Ishikawa (cell line): ENCODE results near the gene ITPR1.

Experiments used
- CEBPB ChIP-seq: IDR thresholded peaks from 2 replicates; pipeline ENCODE4 v1.6.1; 2012
- CREB1 ChIP-seq: IDR thresholded peaks from 2 replicates; pipeline ENCODE4 v1.6.1; 2012; ENCODE audit warnings: low read depth
- EGR1 ChIP-seq: IDR thresholded peaks from 2 replicates; pipeline ENCODE4 v1.6.1; 2012
- EP300 ChIP-seq: IDR thresholded peaks from 2 replicates; pipeline ENCODE4 v1.6.1; 2012; ENCODE audit warnings: borderline replicate concordance
- FOXM1 ChIP-seq: IDR thresholded peaks from 2 replicates; pipeline ENCODE4 v1.6.1; 2012; ENCODE audit warnings: low read depth, borderline replicate concordance
- MAX ChIP-seq: IDR thresholded peaks from 2 replicates; pipeline ENCODE4 v1.6.1; 2012
- NFIC ChIP-seq: IDR thresholded peaks from 2 replicates; pipeline ENCODE4 v1.6.1; 2012
- RAD21 ChIP-seq: IDR thresholded peaks from 2 replicates; pipeline ENCODE4 v1.6.1; 2012; ENCODE audit warnings: low read depth
- REST ChIP-seq: IDR thresholded peaks from 2 replicates; pipeline ENCODE4 v1.6.1; 2012; ENCODE audit warnings: low read depth, mild to moderate bottlenecking
- TAF1 ChIP-seq: IDR thresholded peaks from 2 replicates; pipeline ENCODE4 v1.6.1; 2012; ENCODE audit warnings: low read depth, mild to moderate bottlenecking
- TCF12 ChIP-seq: IDR thresholded peaks from 2 replicates; pipeline ENCODE4 v1.6.1; 2012; ENCODE audit warnings: low read depth
- TEAD4 ChIP-seq: IDR thresholded peaks from 2 replicates; pipeline ENCODE4 v1.6.1; 2012
- USF1 ChIP-seq: IDR thresholded peaks from 2 replicates; pipeline ENCODE4 v1.6.1; 2012
- YY1 ChIP-seq: IDR thresholded peaks from 2 replicates; pipeline ENCODE4 v1.6.1; 2012; ENCODE audit warnings: low read depth
- ZBTB7A ChIP-seq: IDR thresholded peaks from 2 replicates; pipeline ENCODE4 v1.6.1; 2012; ENCODE audit warnings: low read depth

The ITPR1 gene

GRCh38 chr3:4797201-4797705 lies 304.1 kb downstream of the ITPR1 start:
- TF ChIP-seq FOXM1 = no peak
- no peak for TF ChIP-seq REST
- TF ChIP-seq EP300 = no peak
- TF ChIP-seq TCF12 = no peak
- no peak for TF ChIP-seq NFIC
- no peak for TF ChIP-seq TEAD4

- TF ChIP-seq EGR1 (no peak), TCF12 (no peak), CREB1 (no peak), ZBTB7A (no peak), CEBPB (no peak), USF1 (no peak), TAF1 (no peak)
These were observed 306.4 kb downstream of the ITPR1 start for GRCh38 chr3:4799266-4800256.

GRCh38 chr3:4800595-4800994 lies 307.4 kb downstream of the ITPR1 start:
- no peak for TF ChIP-seq REST

GRCh38 chr3:4801892-4802291 lies 308.7 kb downstream of the ITPR1 start:
- TF ChIP-seq YY1 (no peak), REST (no peak), TEAD4 (no peak), MAX (no peak), EGR1 (no peak), EP300 (no peak), CEBPB (no peak), NFIC (no peak), FOXM1 (no peak), RAD21 (no peak), TCF12 (no peak), USF1 (no peak), ZBTB7A (no peak), CREB1 (no peak), TAF1 (no peak)

GRCh38 chr3:4802903-4803302 lies 309.8 kb downstream of the ITPR1 start:
- TF ChIP-seq TAF1 = no peak
- TF ChIP-seq RAD21 = no peak
